ENCODE data around the gene TBC1D32.
"Not testable (repeated sequence)": the region's sequence is repeated elsewhere in the genome, so short reads cannot be mapped to it uniquely, and the experiment has no call there.

Gene TBC1D32

DNA sequence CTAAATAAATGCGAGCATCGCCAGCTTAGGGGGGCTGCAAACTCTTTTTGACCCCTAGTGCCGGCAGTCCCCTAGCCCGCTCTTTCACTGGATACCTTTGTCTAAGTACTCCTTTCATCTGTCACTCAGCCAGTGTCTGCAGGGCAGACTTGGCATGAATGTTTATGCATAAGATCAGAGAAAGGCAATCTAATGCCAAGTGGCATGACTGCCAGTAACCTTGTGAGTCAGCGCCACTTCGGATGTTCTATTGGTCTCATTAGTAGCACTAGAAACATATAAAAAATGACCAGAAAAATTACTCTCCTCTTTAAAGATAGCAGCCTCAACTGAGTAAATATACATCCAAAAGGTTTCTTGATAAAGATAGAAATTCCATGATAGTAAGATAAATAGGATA lies 192.2 kb downstream of the TBC1D32 start:
- no peaks in the 10 kb centered on the region for H3K4me1 Mint-ChIP-seq

DNA sequence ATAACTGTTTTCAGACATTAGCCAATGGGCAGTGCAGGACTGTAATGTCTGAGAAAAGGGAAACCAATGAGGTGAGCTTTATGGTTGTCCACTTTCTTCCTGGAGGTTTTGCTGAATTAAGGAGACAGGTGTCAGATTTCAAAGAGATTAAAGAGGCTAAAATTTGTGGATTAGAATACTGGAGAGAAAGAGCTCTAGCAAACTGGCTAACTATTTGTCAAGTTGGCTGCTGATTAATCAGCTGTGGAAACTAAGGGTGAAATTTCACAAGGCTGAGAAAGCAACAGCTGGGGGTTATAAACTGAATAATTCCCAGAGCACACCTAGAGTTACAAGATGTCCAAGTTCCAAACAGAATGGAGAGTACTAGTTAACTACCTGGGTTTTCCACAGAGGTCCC lies 198.9 kb downstream of the TBC1D32 start:
- Mint-ChIP-seq H3K27me3 (no peaks in the 10 kb centered on the region), H3K4me3 (no peak overlapping the region), H3K27ac (no peak overlapping the region), H3K36me3 (no peaks in the 10 kb centered on the region), H3K9me3 (no peaks in the 10 kb centered on the region), H3K4me1 (no peaks in the 10 kb centered on the region)
- ATAC-seq = no peak

More for the DNA sequence above, 192.2 kb downstream of the TBC1D32 start:
- Mint-ChIP-seq H3K36me3 (peaks cover 17% of the 10 kb centered on the region), H3K4me3 (no peak overlapping the region), H3K9me3 (peaks cover 7% of the 10 kb centered on the region), H3K27me3 (no peaks in the 10 kb centered on the region), H3K27ac (no peak overlapping the region)
- ATAC-seq = no peak

DNA sequence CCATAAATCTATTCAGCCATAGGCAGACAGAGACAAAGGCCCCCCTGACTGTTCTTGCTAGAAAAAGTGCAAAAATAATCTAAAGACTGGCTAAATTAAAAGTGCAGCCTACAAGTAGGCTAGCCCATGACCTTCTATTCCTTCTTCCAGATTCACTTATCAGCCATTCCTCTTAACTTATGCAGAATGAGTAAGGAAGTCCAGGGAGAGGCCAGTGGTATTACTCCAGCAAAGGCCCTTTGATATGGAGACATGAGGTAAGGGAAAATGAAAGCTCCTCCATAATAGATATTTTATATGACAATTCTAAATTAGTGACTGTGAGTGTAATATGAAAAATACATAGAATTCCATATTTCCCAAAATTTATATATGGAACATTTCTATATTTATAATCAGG lies 199.4 kb downstream of the TBC1D32 start:
- Mint-ChIP-seq H3K4me1 (no peaks in the 10 kb centered on the region), H3K27me3 (no peaks in the 10 kb centered on the region), H3K9me3 (no peaks in the 10 kb centered on the region), H3K27ac (no peak overlapping the region), H3K4me3 (no peak overlapping the region), H3K36me3 (peaks cover 4% of the 10 kb centered on the region)
- no peak for ATAC-seq

- Mint-ChIP-seq H3K9me3 (peaks cover 12% of the 10 kb centered on the region), H3K36me3 (peaks cover 4% of the 10 kb centered on the region), H3K27me3 (no peaks in the 10 kb centered on the region), H3K27ac (no peak overlapping the region), H3K4me3 (no peak overlapping the region), H3K4me1 (no peaks in the 10 kb centered on the region)
- ATAC-seq = no peak
These were observed 209.7 kb downstream of the TBC1D32 start for GRCh38 chr6:121124600-121124999.

- no peaks in the 10 kb centered on the region for H3K27me3 Mint-ChIP-seq
- H3K36me3 Mint-ChIP-seq = peaks cover 8% of the 10 kb centered on the region
- no peaks in the 10 kb centered on the region for H3K4me1 Mint-ChIP-seq
- no peak overlapping the region for H3K4me3 Mint-ChIP-seq
- no peak overlapping the region for H3K27ac Mint-ChIP-seq
- H3K9me3 Mint-ChIP-seq = no peaks in the 10 kb centered on the region
- no peak for ATAC-seq
These were observed 221.9 kb downstream of the TBC1D32 start for GRCh38 chr6:121112356-121112755.

- no peak overlapping the region for H3K27ac Mint-ChIP-seq
- H3K4me3 Mint-ChIP-seq = no peak overlapping the region
- H3K36me3 Mint-ChIP-seq = peaks cover 8% of the 10 kb centered on the region
- ATAC-seq = no peak
- H3K4me1 Mint-ChIP-seq = no peaks in the 10 kb centered on the region
- H3K27me3 Mint-ChIP-seq = no peaks in the 10 kb centered on the region
- no peaks in the 10 kb centered on the region for H3K9me3 Mint-ChIP-seq
These were observed 223.5 kb downstream of the TBC1D32 start for GRCh38 chr6:121110733-121111132.

DNA sequence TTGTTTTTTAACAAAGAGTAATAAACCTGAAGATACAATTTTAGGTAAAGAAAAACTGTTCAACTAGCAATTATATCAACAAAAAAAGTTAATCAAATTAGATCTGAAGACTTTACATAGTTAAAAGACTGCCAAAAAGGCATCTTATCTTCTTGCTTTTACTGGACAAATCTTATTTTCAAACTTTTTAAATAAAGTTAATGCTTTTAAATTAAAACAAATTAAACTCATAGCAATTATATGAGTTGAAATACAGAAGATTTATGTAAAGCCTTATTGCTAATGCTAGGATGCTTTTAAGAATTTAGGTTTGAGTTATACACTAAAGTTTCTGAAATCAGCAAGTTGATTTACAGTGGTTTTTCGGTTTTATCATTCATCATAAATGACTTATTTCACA lies 227.3 kb downstream of the TBC1D32 start:
- no peak for ATAC-seq
- no peak overlapping the region for H3K4me3 Mint-ChIP-seq
- H3K4me1 Mint-ChIP-seq = no peaks in the 10 kb centered on the region
- no peaks in the 10 kb centered on the region for H3K27me3 Mint-ChIP-seq
- H3K36me3 Mint-ChIP-seq = peaks cover 22% of the 10 kb centered on the region
- no peak overlapping the region for H3K27ac Mint-ChIP-seq
- H3K9me3 Mint-ChIP-seq = peaks cover under 1% of the 10 kb centered on the region

DNA sequence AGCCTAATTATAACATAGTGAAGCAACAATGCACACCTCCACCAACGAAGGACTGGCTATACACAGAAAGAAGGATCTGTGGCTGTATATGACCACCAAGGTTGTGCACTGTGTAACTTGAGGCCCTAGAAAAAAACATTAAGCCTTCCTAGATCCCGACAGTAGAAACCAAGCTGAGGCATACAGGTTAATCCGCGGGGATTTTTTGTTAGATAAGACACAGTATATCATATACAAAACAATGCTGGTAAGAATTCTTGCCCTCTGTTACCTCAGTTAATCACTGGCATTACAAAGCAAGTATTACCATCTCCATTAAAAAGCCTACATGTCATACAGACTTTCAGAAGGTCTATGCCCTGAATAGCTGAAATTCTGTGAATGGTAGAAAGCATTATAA lies 228.8 kb downstream of the TBC1D32 start:
- no peak overlapping the region for H3K27ac Mint-ChIP-seq
- ATAC-seq = no peak
- H3K27me3 Mint-ChIP-seq = no peaks in the 10 kb centered on the region
- no peak overlapping the region for H3K4me3 Mint-ChIP-seq
- no peaks in the 10 kb centered on the region for H3K4me1 Mint-ChIP-seq
- peaks cover 36% of the 10 kb centered on the region for H3K36me3 Mint-ChIP-seq
- peaks cover 2% of the 10 kb centered on the region for H3K9me3 Mint-ChIP-seq

DNA sequence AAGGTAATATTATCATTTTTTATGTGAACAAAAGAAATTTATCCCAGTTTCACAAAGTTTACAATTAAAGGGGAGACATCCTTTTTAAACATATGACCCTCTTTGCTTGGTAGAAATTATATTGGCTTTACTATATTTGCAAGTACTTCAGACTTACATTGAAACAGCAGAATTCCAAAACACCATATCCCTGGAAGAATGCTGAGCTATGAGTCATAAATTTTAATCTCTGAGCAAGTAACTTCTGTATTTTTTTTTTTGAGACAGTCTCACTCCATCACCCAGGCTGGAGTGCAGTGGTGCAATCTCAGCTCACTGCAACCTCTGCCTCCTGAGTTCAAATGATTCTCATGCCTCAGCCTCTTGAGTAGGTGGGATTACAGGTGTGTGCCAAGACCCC lies 240.4 kb downstream of the TBC1D32 start:
- Mint-ChIP-seq H3K4me3 (no peak overlapping the region), H3K9me3 (peaks cover 2% of the 10 kb centered on the region), H3K36me3 (peaks cover 31% of the 10 kb centered on the region), H3K27me3 (no peaks in the 10 kb centered on the region), H3K4me1 (no peaks in the 10 kb centered on the region), H3K27ac (no peak overlapping the region)
- no peak for ATAC-seq

GRCh38 chr6:121090492-121090891 lies 243.8 kb downstream of the TBC1D32 start:
- no peaks in the 10 kb centered on the region for H3K36me3 Mint-ChIP-seq

GRCh38 chr6:121086876-121087275 lies 247.4 kb downstream of the TBC1D32 start:
- no peak for ATAC-seq
- H3K27me3 Mint-ChIP-seq = no peaks in the 10 kb centered on the region

More at GRCh38 chr6:121090492-121090891, 243.8 kb downstream of the TBC1D32 start:
- Mint-ChIP-seq H3K4me1 (no peaks in the 10 kb centered on the region), H3K9me3 (no peaks in the 10 kb centered on the region), H3K4me3 (no peak overlapping the region), H3K27ac (no peak overlapping the region), H3K27me3 (no peaks in the 10 kb centered on the region)
- no peak for ATAC-seq

GRCh38 chr6:121076119-121076518 lies 258.2 kb downstream of the TBC1D32 start:
- Mint-ChIP-seq H3K9me3 (peaks cover 2% of the 10 kb centered on the region), H3K27ac (no peak overlapping the region), H3K36me3 (peaks cover 3% of the 10 kb centered on the region), H3K27me3 (no peaks in the 10 kb centered on the region), H3K4me3 (no peak overlapping the region), H3K4me1 (no peaks in the 10 kb centered on the region)
- no peak for ATAC-seq

More at GRCh38 chr6:121086876-121087275, 247.4 kb downstream of the TBC1D32 start:
- H3K4me1 Mint-ChIP-seq = no peaks in the 10 kb centered on the region
- no peaks in the 10 kb centered on the region for H3K36me3 Mint-ChIP-seq
- no peak overlapping the region for H3K27ac Mint-ChIP-seq
- no peaks in the 10 kb centered on the region for H3K9me3 Mint-ChIP-seq
- H3K4me3 Mint-ChIP-seq = no peak overlapping the region

DNA sequence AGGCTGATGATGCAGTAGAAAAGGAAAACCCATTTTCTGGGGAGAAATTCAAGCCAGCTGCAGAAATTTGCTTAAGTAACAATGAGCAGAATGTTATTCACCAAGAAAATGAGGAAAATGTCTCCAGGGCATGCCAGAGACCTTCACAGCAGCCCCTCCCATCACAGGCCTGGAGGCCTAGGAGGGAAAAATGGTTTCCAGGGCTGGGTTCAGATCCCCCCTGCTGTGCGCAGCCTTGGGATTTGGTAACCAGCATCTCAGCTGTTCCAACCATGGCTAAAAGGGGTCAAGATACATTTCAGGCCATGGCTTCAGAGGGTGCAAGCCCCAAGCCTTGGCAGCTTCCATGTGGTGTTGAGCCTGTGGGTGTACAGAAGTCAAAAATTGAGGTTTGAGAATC lies 265.5 kb downstream of the TBC1D32 start:
- ATAC-seq, H3K27ac Mint-ChIP-seq, H3K4me3 Mint-ChIP-seq: not testable (repeated sequence)

GRCh38 chr6:121067381-121067780 lies 266.9 kb downstream of the TBC1D32 start:
- no peak for ATAC-seq
- peaks cover 26% of the 10 kb centered on the region for H3K36me3 Mint-ChIP-seq
- peaks cover 27% of the 10 kb centered on the region for H3K9me3 Mint-ChIP-seq

More for the DNA sequence above, 265.5 kb downstream of the TBC1D32 start:
- H3K36me3 Mint-ChIP-seq = peaks cover 26% of the 10 kb centered on the region
- H3K4me1 Mint-ChIP-seq, H3K27me3 Mint-ChIP-seq: not testable (repeated sequence)
- peaks cover 19% of the 10 kb centered on the region for H3K9me3 Mint-ChIP-seq

GRCh38 chr6:121064345-121064744 lies 269.9 kb downstream of the TBC1D32 start:
- no peak overlapping the region for H3K4me3 Mint-ChIP-seq
- ATAC-seq = no peak
- peaks cover 28% of the 10 kb centered on the region for H3K9me3 Mint-ChIP-seq
- no peak overlapping the region for H3K27ac Mint-ChIP-seq
- H3K27me3 Mint-ChIP-seq = no peaks in the 10 kb centered on the region
- no peaks in the 10 kb centered on the region for H3K4me1 Mint-ChIP-seq
- peaks cover 8% of the 10 kb centered on the region for H3K36me3 Mint-ChIP-seq

More at GRCh38 chr6:121067381-121067780, 266.9 kb downstream of the TBC1D32 start:
- H3K4me1 Mint-ChIP-seq = no peaks in the 10 kb centered on the region
- H3K27me3 Mint-ChIP-seq = no peaks in the 10 kb centered on the region
- H3K27ac Mint-ChIP-seq = no peak overlapping the region
- no peak overlapping the region for H3K4me3 Mint-ChIP-seq

DNA sequence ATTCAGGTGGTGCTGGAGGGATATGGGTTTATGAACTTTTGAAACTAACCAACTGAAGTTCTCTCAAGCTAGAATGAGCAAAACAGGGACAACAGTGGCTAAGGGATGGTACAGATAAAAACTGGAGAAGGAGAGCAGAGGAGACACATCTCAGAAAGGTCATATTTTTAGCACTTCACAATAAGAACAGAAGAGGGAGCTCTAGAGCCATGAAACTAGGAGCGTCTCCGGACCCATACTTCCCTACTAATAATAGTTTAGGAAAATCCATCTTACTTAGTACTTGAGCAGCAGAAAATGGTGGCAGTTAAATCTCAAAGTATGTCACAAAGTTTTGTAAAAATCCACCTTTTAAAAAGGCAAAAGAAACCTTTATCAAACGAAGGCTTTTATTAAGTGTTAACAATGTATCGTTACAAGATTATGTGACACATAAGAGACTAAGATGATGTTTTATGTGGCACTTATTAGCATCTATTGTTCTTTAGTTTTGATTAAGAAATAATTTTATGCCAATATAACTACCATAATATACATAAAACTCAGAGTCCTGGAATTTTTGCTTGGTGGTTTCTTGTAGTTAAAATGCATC lies 278.6 kb downstream of the TBC1D32 start:
- Mint-ChIP-seq H3K27ac (no peak overlapping the region), H3K4me1 (no peaks in the 10 kb centered on the region), H3K36me3 (no peaks in the 10 kb centered on the region), H3K4me3 (no peak overlapping the region), H3K9me3 (no peaks in the 10 kb centered on the region), H3K27me3 (no peaks in the 10 kb centered on the region)
- ATAC-seq = no peak

All from stimulated activated memory B cell treated with anti-CD40 and anti-IgM and Interleukin-4, amounts not matched to agents 10 μg/mL and 1 μg/mL and 100 μg/mL, for 72 hours (primary cell).